ENCODE results near the gene YWHAQ. TPM values are rescaled to one million over a fixed set of nuclear protein-coding genes. Genes with fewer than 3 reads are reported as not detected.
"Not testable (repeated sequence)": the region's sequence is repeated elsewhere in the genome, so short reads cannot be mapped to it uniquely, and the experiment has no call there.

The YWHAQ gene
- total RNA-seq, 1 donor from 2014 or later = 172 TPM

GRCh38 chr2:9552219-9553178, 78.3 kb downstream of the YWHAQ start:
- peak overlapping the region; percentile 35 to 37 for H3K4me3 ChIP-seq
- no peak for TF ChIP-seq CTCF (IDR thresholded peaks at IDR 0.05)
- H3K36me3 ChIP-seq = no peaks in the 10 kb centered on the region
- peak overlapping the region; percentile 60 to 99 for H3K27ac ChIP-seq
- H3K9me3 ChIP-seq = no peaks in the 10 kb centered on the region
- no peak for DNase-seq (ENCODE audit: low spot score in 2 of 2)
- H3K27me3 ChIP-seq = no peaks in the 10 kb centered on the region
- intact Hi-C loops (cut with DNase I) = loop anchor here (1.0 to 10.0 kb wide), 3 partner anchors 13 to 408 kb away; no protein-coding TSS in a partner anchor
- peaks cover 22 to 47% of the 10 kb centered on the region in 2 donors for H3K4me1 ChIP-seq

- H3K27me3 ChIP-seq; H3K4me3 ChIP-seq; DNase-seq (ENCODE audit: low spot score in 2 of 2); H3K36me3 ChIP-seq; H3K9me3 ChIP-seq: not testable (repeated sequence)
- peak overlapping the region; percentile 23 to 99 for H3K27ac ChIP-seq
- intact Hi-C loops (cut with DNase I) = loop anchor here (10.0 kb wide), 2 partner anchors 144 to 406 kb away; no protein-coding TSS in a partner anchor
- H3K4me1 ChIP-seq = peaks cover 22 to 56% of the 10 kb centered on the region in 2 donors
Measured at GRCh38 chr2:9550859-9551391, 79.9 kb downstream of the YWHAQ start.

GRCh38 chr2:9549420-9549819, 81.4 kb downstream of the YWHAQ start:
- TF ChIP-seq CTCF (IDR thresholded peaks at IDR 0.05) = no peak
- intact Hi-C loops (cut with DNase I) = loop anchor here (5.0 kb wide), 1 partner anchor 57 kb away; no protein-coding TSS in a partner anchor
- Histone ChIP-seq H3K27ac (no peak overlapping the region), H3K4me1 (peaks cover 22 to 57% of the 10 kb centered on the region in 2 donors), H3K4me3 (no peak overlapping the region), H3K27me3 (no peaks in the 10 kb centered on the region), H3K36me3 (no peaks in the 10 kb centered on the region), H3K9me3 (no peaks in the 10 kb centered on the region)
- no peak for DNase-seq (ENCODE audit: low spot score in 2 of 2)

GRCh38 chr2:9548506-9548905, 82.3 kb downstream of the YWHAQ start:
- Histone ChIP-seq H3K27me3 (no peaks in the 10 kb centered on the region), H3K36me3 (no peaks in the 10 kb centered on the region), H3K27ac (peak overlapping the region in 1 of 2 donors; percentile 8), H3K4me1 (peaks cover 19 to 48% of the 10 kb centered on the region in 2 donors), H3K9me3 (no peaks in the 10 kb centered on the region), H3K4me3 (no peak overlapping the region)
- TF ChIP-seq CTCF (IDR thresholded peaks at IDR 0.05) = no peak
- DNase-seq (ENCODE audit: low spot score in 2 of 2) = no peak
- intact Hi-C loops (cut with DNase I) = loop anchor here (5.0 kb wide), 1 partner anchor 56 kb away; no protein-coding TSS in a partner anchor

GRCh38 chr2:9547262-9547991, 83.4 kb downstream of the YWHAQ start:
- H3K36me3 ChIP-seq = peaks cover 0 to 6% of the 10 kb centered on the region in 2 donors
- no peak for DNase-seq (ENCODE audit: low spot score in 2 of 2)
- no peaks in the 10 kb centered on the region for H3K9me3 ChIP-seq
- H3K27ac ChIP-seq = peak overlapping the region in 1 of 2 donors; percentile 8
- H3K27me3 ChIP-seq = no peaks in the 10 kb centered on the region
- H3K4me1 ChIP-seq = peaks cover 15 to 40% of the 10 kb centered on the region in 2 donors
- no peak for TF ChIP-seq CTCF (IDR thresholded peaks at IDR 0.05)
- intact Hi-C loops (cut with DNase I) = loop anchor here (5.0 kb wide), 1 partner anchor 55 kb away; no protein-coding TSS in a partner anchor
- H3K4me3 ChIP-seq = no peak overlapping the region

Measured in ascending aorta (tissue), 2 donors.